IPS-20b (cell line): ENCODE measurements around the gene CNGA3.
A peak's percentile ranks its signal among the peaks of the same experiment; 100 is the strongest.
"Not testable (repeated sequence)": the region's sequence is repeated elsewhere in the genome, so short reads cannot be mapped to it uniquely, and the experiment has no call there.

Experiments
- H3K27ac ChIP-seq: one replicate; pipeline ENCODE4 v1.5.1; 2013; ENCODE audit warnings: low read length
- H3K27me3 ChIP-seq: 2 replicates; pipeline ENCODE4 v1.6.1; 2013; ENCODE audit warnings: mild to moderate bottlenecking, low read length, inconsistent platforms; ENCODE audit not compliant: insufficient read depth
- H3K36me3 ChIP-seq: 2 replicates; pipeline ENCODE4 v1.6.1; 2013; ENCODE audit warnings: low read depth, mild to moderate bottlenecking, inconsistent platforms, low read length, moderate library complexity; ENCODE audit not compliant: insufficient read depth
- H3K4me1 ChIP-seq: 2 replicates; pipeline ENCODE4 v1.6.1; 2013; ENCODE audit warnings: mild to moderate bottlenecking, control low read depth, inconsistent platforms, low read length, moderate library complexity; ENCODE audit not compliant: insufficient read depth
- H3K4me3 ChIP-seq: 2 replicates; pipeline ENCODE4 v1.5.1; 2013; ENCODE audit warnings: mild to moderate bottlenecking, low read length, inconsistent platforms
- H3K9ac ChIP-seq: 2 replicates; pipeline ENCODE4 v1.6.1; 2013; ENCODE audit warnings: low read depth, mild to moderate bottlenecking, inconsistent platforms, low read length, moderate library complexity
- H3K9me3 ChIP-seq: 2 replicates; pipeline ENCODE4 v1.6.1; 2013; ENCODE audit warnings: mild to moderate bottlenecking, low read depth, low read length, inconsistent platforms; ENCODE audit not compliant: insufficient read depth

CNGA3 gene

GRCh38 chr2:98435670-98436069 lies 89.4 kb downstream of the CNGA3 start:
- H3K36me3 ChIP-seq, H3K4me1 ChIP-seq, H3K27me3 ChIP-seq, H3K4me3 ChIP-seq, H3K9ac ChIP-seq, H3K27ac ChIP-seq: not testable (repeated sequence)
- peaks cover 40% of the 10 kb centered on the region for H3K9me3 ChIP-seq

GRCh38 chr2:98436734-98437133 lies 90.5 kb downstream of the CNGA3 start:
- Histone ChIP-seq H3K9me3 (peaks cover 40% of the 10 kb centered on the region), H3K4me3 (0 out of 2 replicates have a peak overlapping the region, but pooled peaks have one; percentile 1), H3K27ac (peak overlapping the region; percentile 58), H3K9ac (peak overlapping the region; percentile 54; the same call in 1 of the 2 replicates), H3K36me3 (no peaks in the 10 kb centered on the region), H3K27me3 (no peaks in the 10 kb centered on the region), H3K4me1 (peaks cover 6% of the 10 kb centered on the region; the same call in 1 of the 2 replicates)

GRCh38 chr2:98438190-98439133 lies 92.2 kb downstream of the CNGA3 start:
- no peaks in the 10 kb centered on the region for H3K36me3 ChIP-seq
- H3K4me3 ChIP-seq, result no peak overlapping the region
- peaks cover 13% of the 10 kb centered on the region; the same call in 1 of the 2 replicates for H3K4me1 ChIP-seq
- H3K27ac ChIP-seq, result no peak overlapping the region
- peaks cover 22% of the 10 kb centered on the region for H3K9me3 ChIP-seq
- H3K9ac ChIP-seq, result no peak overlapping the region
- H3K27me3 ChIP-seq, result no peaks in the 10 kb centered on the region

- H3K4me3 ChIP-seq, result peak overlapping the region; percentile 4; the same call in 1 of the 2 replicates
- H3K9ac ChIP-seq, result no peak overlapping the region
- H3K36me3 ChIP-seq, result no peaks in the 10 kb centered on the region
- H3K27ac ChIP-seq, result no peak overlapping the region
- peaks cover 5% of the 10 kb centered on the region for H3K9me3 ChIP-seq
- H3K27me3 ChIP-seq, result no peaks in the 10 kb centered on the region
- H3K4me1 ChIP-seq, result peaks cover 30% of the 10 kb centered on the region; the same call in 1 of the 2 replicates
Observed at GRCh38 chr2:98441706-98442450, 95.6 kb downstream of the CNGA3 start.

GRCh38 chr2:98442488-98442887 lies 96.2 kb downstream of the CNGA3 start:
- Histone ChIP-seq H3K4me3 (peak overlapping the region; percentile 4; the same call in 1 of the 2 replicates), H3K9ac (no peak overlapping the region), H3K27ac (no peak overlapping the region), H3K9me3 (peaks cover 5% of the 10 kb centered on the region), H3K27me3 (no peaks in the 10 kb centered on the region), H3K4me1 (peaks cover 28% of the 10 kb centered on the region; the same call in 1 of the 2 replicates), H3K36me3 (no peaks in the 10 kb centered on the region)

- peaks cover 3% of the 10 kb centered on the region for H3K9me3 ChIP-seq
- no peaks in the 10 kb centered on the region for H3K27me3 ChIP-seq
- no peak within 1 kb of the TSS for H3K27ac ChIP-seq
- H3K36me3 ChIP-seq, result no peaks in the 10 kb centered on the region
- peaks cover 32% of the 10 kb centered on the region; the same call in 1 of the 2 replicates for H3K4me1 ChIP-seq
- H3K9ac ChIP-seq, result peak within 1 kb of the TSS; percentile 76; the same call in 1 of the 2 replicates
- peak within 1 kb of the TSS; percentile 83 for H3K4me3 ChIP-seq
Observed at GRCh38 chr2:98444436-98445176, 98.3 kb downstream of the CNGA3 start, which contains the start of gene INPP4A. Gene INPP4A (plus strand): TSS chr2:98444858. CDS start chr2:98520049, 75,191 bp downstream.

- H3K27ac ChIP-seq, result no peak overlapping the region
- H3K27me3 ChIP-seq, result no peaks in the 10 kb centered on the region
- no peaks in the 10 kb centered on the region for H3K9me3 ChIP-seq
- peak overlapping the region; percentile 83 for H3K4me3 ChIP-seq
- no peaks in the 10 kb centered on the region for H3K36me3 ChIP-seq
- H3K4me1 ChIP-seq, result peaks cover 36% of the 10 kb centered on the region; the same call in 1 of the 2 replicates
- H3K9ac ChIP-seq, result peak overlapping the region; percentile 71; the same call in 1 of the 2 replicates
Observed at GRCh38 chr2:98445177-98445682, 99.0 kb downstream of the CNGA3 start.

- Histone ChIP-seq H3K9ac (peak overlapping the region; percentile 71; the same call in 1 of the 2 replicates), H3K36me3 (no peaks in the 10 kb centered on the region), H3K4me3 (peak overlapping the region; percentile 83), H3K9me3 (no peaks in the 10 kb centered on the region), H3K4me1 (peaks cover 42% of the 10 kb centered on the region; the same call in 1 of the 2 replicates), H3K27me3 (no peaks in the 10 kb centered on the region), H3K27ac (no peak overlapping the region)
Observed at GRCh38 chr2:98445683-98446581, 99.7 kb downstream of the CNGA3 start.

- H3K27ac ChIP-seq, result no peak overlapping the region
- no peaks in the 10 kb centered on the region for H3K36me3 ChIP-seq
- no peak overlapping the region; the same call in 1 of the 2 replicates for H3K9ac ChIP-seq
- H3K4me1 ChIP-seq, result peaks cover 49% of the 10 kb centered on the region; the same call in 1 of the 2 replicates
- no peaks in the 10 kb centered on the region for H3K9me3 ChIP-seq
- peak overlapping the region; percentile 83; the same call in 1 of the 2 replicates for H3K4me3 ChIP-seq
- H3K27me3 ChIP-seq, result no peaks in the 10 kb centered on the region
Observed at GRCh38 chr2:98446850-98447249, 100.6 kb downstream of the CNGA3 start.
